Ascending aorta (tissue), 2 donors: ENCODE measurements around the gene MAGEB4. TPM values are rescaled to one million over a fixed set of nuclear protein-coding genes. Genes with fewer than 3 reads are reported as not detected.

Experiments
- DNase-seq, 2 donors: peaks; one replicate each; pipeline ENCODE4 v3.0.0-alpha.2; 2019; ENCODE audit warnings: low spot score in 2 of 2
- H3K27ac ChIP-seq, 2 donors: fragments of 200-600 bp; sonication (generic); one replicate each; pipeline ENCODE4 v1.5.1; 2016 to 2017; ENCODE audit warnings: mild to moderate bottlenecking in 1 of 2
- H3K27me3 ChIP-seq: fragments of 200-600 bp; sonication (generic); one replicate; pipeline ENCODE4 v1.5.1; 2017
- H3K36me3 ChIP-seq, 2 donors: fragments of 200-600 bp; sonication (generic); one replicate each; pipeline ENCODE4 v1.5.1; 2016
- H3K4me1 ChIP-seq, 2 donors: fragments of 200-600 bp; sonication (generic); one replicate each; pipeline ENCODE4 v1.5.1; 2016 to 2017; ENCODE audit warnings: mild to moderate bottlenecking in 1 of 2
- H3K4me3 ChIP-seq, 2 donors: fragments of 200-600 bp; sonication (generic); one replicate each; pipeline ENCODE4 v1.5.1; 2016 to 2017; ENCODE audit warnings: mild to moderate bottlenecking in 1 of 2
- H3K9me3 ChIP-seq, 2 donors: fragments of 200-600 bp; sonication (generic); one replicate each; pipeline ENCODE4 v1.5.1; 2016
- intact Hi-C: fragments of 100-400 bp; cut with DNase I; formaldehyde crosslinking; loops from one replicate; pipeline ENCODE4 v1.15.1; 2023
- total RNA-seq: library from RNA; depleted of rRNA; stranded (reverse); fragments of >200 nt; gene quantifications from one replicate; pipeline ENCODE4 v1.1.0, GENCODE V29; 2016
- TF ChIP-seq, protein P1 (sequence below), 3 experiments: fragments of 200-600 bp in 2 of 3; fragments of 450-650 bp in 1 of 3; sonication (generic) in 2 of 3; IDR thresholded peaks; one replicate each; pipeline ENCODE4 v1.5.1; 2016 to 2019; ENCODE audit warnings: antibody characterized with exemption in 3 of 3, mild to moderate bottlenecking in 1 of 3, moderate library complexity in 1 of 3

The MAGEB4 gene
- total RNA-seq, 1 donor from 2014 or later = not detected

DNA sequence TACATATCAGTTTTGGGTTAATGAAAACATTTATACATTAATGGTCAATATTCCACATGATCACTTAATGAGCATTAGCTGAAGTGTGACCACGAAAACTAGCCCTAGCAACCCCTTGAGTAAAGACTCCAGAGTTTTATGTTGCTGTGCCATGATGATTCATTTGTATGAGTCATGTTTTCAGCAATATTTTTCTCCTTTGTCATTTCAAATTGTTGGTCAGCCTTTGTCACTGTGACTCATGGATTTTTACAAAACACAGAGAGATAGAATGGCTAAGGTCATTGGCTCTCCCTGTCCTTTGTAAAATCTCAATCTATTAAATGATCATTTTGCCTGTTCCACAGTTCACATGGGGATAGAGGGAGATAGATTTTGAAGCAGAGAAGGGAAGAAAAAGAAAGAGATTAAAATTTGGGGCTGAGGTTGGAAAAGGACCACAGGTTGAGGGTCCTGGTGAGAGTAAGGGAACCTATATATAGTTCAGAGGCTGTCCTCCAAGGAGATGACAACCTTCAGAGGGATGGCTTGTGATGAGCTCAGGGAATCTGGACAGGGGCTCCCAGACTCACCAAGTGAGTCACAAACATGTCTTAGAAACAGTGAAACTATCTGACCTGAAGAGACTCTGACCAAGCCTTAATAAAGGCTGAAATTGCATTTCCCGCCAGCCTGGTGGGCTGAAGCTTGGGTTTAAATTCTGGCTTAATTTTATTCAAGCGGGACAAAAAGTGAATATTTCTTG lies 41.8 kb downstream of the MAGEB4 start:
- H3K36me3 ChIP-seq = no peaks in the 10 kb centered on the region
- H3K27ac ChIP-seq = no peak overlapping the region
- intact Hi-C loops = loop anchor here (10.0 kb wide), 1 partner anchor 619 kb away; no protein-coding TSS in a partner anchor
- H3K27me3 ChIP-seq = no peaks in the 10 kb centered on the region
- DNase-seq = no peak
- TF ChIP-seq, protein P1, sequence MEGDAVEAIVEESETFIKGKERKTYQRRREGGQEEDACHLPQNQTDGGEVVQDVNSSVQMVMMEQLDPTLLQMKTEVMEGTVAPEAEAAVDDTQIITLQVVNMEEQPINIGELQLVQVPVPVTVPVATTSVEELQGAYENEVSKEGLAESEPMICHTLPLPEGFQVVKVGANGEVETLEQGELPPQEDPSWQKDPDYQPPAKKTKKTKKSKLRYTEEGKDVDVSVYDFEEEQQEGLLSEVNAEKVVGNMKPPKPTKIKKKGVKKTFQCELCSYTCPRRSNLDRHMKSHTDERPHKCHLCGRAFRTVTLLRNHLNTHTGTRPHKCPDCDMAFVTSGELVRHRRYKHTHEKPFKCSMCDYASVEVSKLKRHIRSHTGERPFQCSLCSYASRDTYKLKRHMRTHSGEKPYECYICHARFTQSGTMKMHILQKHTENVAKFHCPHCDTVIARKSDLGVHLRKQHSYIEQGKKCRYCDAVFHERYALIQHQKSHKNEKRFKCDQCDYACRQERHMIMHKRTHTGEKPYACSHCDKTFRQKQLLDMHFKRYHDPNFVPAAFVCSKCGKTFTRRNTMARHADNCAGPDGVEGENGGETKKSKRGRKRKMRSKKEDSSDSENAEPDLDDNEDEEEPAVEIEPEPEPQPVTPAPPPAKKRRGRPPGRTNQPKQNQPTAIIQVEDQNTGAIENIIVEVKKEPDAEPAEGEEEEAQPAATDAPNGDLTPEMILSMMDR (IDR thresholded peaks at IDR 0.05) = no peak
- no peaks in the 10 kb centered on the region for H3K9me3 ChIP-seq
- H3K4me3 ChIP-seq = no peak overlapping the region
- no peaks in the 10 kb centered on the region for H3K4me1 ChIP-seq

Other genes starting within 250 kb of the MAGEB4 start
- gene MAGEB2, start 26.4 kb upstream of the MAGEB4 start, total RNA-seq = not detected
- not detected for gene MAGEB3, start 11.3 kb upstream of the MAGEB4 start, total RNA-seq
- gene MAGEB1, start 5.1 kb downstream of the MAGEB4 start, total RNA-seq = not detected
- gene NR0B1, start 67.4 kb downstream of the MAGEB4 start, total RNA-seq = 0.21 TPM